ENCODE data around the gene ZNF300.
"Not testable (repeated sequence)": the region's sequence is repeated elsewhere in the genome, so short reads cannot be mapped to it uniquely, and the experiment has no call there.

Gene ZNF300

GRCh38 chr5:150901446-150901845 is 3.3 kb downstream of the ZNF300 start:
- Histone ChIP-seq H3K9me3 (replicated peaks in 1 of 11) (peaks cover 88 to 100% (median 99%) of the 10 kb centered on the region in 11 experiments), H3K27me3 (no peaks in the 10 kb centered on the region), H3K9ac (no peak overlapping the region), H4K20me1 (no peaks in the 10 kb centered on the region), H3K27ac (no peak overlapping the region), H3K36me3 (peaks cover 0 to 12% (median 0%) of the 10 kb centered on the region in 11 experiments; a peak in 5 of 22 replicates), H3K4me3 (no peak overlapping the region), H3K4me1 (no peaks in the 10 kb centered on the region), H3K4me2 (no peak overlapping the region)
- 0 out of 22 replicates have a peak, but pooled peaks of 2 of the 11 experiments have one; percentile 8 to 12 for TF ChIP-seq Cebpa-rat (IDR thresholded peaks at IDR 0.05)

GRCh38 chr5:150895431-150896428 is 9.1 kb downstream of the ZNF300 start:
- H3K4me1 ChIP-seq: no peaks in the 10 kb centered on the region
- H3K9ac ChIP-seq: no peak overlapping the region
- H4K20me1 ChIP-seq: no peaks in the 10 kb centered on the region
- no peak overlapping the region for H3K4me2 ChIP-seq
- H3K27ac ChIP-seq: no peak overlapping the region
- peaks cover 87 to 100% (median 100%) of the 10 kb centered on the region in 11 experiments for H3K9me3 ChIP-seq (replicated peaks in 1 of 11)
- no peak overlapping the region; a peak in 3 of 20 replicates for H3K4me3 ChIP-seq
- TF ChIP-seq Cebpa-rat (IDR thresholded peaks at IDR 0.05): no peak
- H3K36me3 ChIP-seq: peaks cover 0 to 19% (median 0%) of the 10 kb centered on the region in 11 experiments; a peak in 5 of 22 replicates
- H3K27me3 ChIP-seq: no peaks in the 10 kb centered on the region

GRCh38 chr5:150879358-150879757 is 25.4 kb downstream of the ZNF300 start:
- H3K9ac ChIP-seq: no peak overlapping the region
- peaks cover 64 to 97% (median 78%) of the 10 kb centered on the region in 11 experiments for H3K9me3 ChIP-seq (replicated peaks in 1 of 11)
- no peak overlapping the region for H3K4me2 ChIP-seq
- H3K27ac ChIP-seq: no peak overlapping the region
- no peaks in the 10 kb centered on the region for H3K27me3 ChIP-seq
- H4K20me1 ChIP-seq: no peaks in the 10 kb centered on the region
- H3K4me3 ChIP-seq: no peak overlapping the region
- peaks cover 0 to 15% (median 0%) of the 10 kb centered on the region in 11 experiments; a peak in 4 of 22 replicates for H3K36me3 ChIP-seq
- no peaks in the 10 kb centered on the region for H3K4me1 ChIP-seq
- TF ChIP-seq Cebpa-rat (IDR thresholded peaks at IDR 0.05): no peak

- Histone ChIP-seq H3K27ac (peak overlapping the region in 2 of 11 experiments; percentile 40 to 52; a peak in 2 of 22 replicates), H3K4me3 (peak overlapping the region in 1 of 10 experiments; percentile 16; a peak in 1 of 20 replicates), H3K4me1 (peaks cover 0 to 25% (median 7%) of the 10 kb centered on the region in 10 experiments; a peak in 13 of 20 replicates), H3K4me2 (peak overlapping the region in 8 of 11 experiments; percentile 5 to 49 (median 25); a peak in 9 of 22 replicates), H3K36me3 (peaks cover 0 to 16% (median 0%) of the 10 kb centered on the region in 11 experiments; a peak in 2 of 22 replicates), H4K20me1 (no peaks in the 10 kb centered on the region), H3K9me3 (replicated peaks in 1 of 11) (peaks cover 42 to 79% (median 60%) of the 10 kb centered on the region in 11 experiments), H3K27me3 (no peaks in the 10 kb centered on the region), H3K9ac (no peak overlapping the region)
- TF ChIP-seq Cebpa-rat (IDR thresholded peaks at IDR 0.05): no peak; a peak in 1 of 22 replicates
These were observed 42.7 kb downstream of the ZNF300 start for GRCh38 chr5:150862070-150862469.

- Histone ChIP-seq H3K4me3 (no peak overlapping the region), H4K20me1 (no peaks in the 10 kb centered on the region), H3K4me2 (peak overlapping the region in 4 of 11 experiments; percentile 13 to 32 (median 30); a peak in 4 of 22 replicates), H3K36me3 (peaks cover 0 to 9% (median 0%) of the 10 kb centered on the region in 11 experiments; a peak in 2 of 22 replicates), H3K9me3 (replicated peaks in 1 of 11) (peaks cover 28 to 68% (median 48%) of the 10 kb centered on the region in 11 experiments), H3K4me1 (peaks cover 0 to 25% (median 7%) of the 10 kb centered on the region in 10 experiments; a peak in 13 of 20 replicates), H3K27me3 (no peaks in the 10 kb centered on the region), H3K27ac (no peak overlapping the region), H3K9ac (no peak overlapping the region)
- TF ChIP-seq Cebpa-rat (IDR thresholded peaks at IDR 0.05): no peak
These were observed 44.4 kb downstream of the ZNF300 start for GRCh38 chr5:150860246-150860821.

- not testable (repeated sequence) for H3K4me2 ChIP-seq, H3K4me3 ChIP-seq, H4K20me1 ChIP-seq, H3K27ac ChIP-seq, H3K9ac ChIP-seq, H3K27me3 ChIP-seq, H3K36me3 ChIP-seq
- Histone ChIP-seq H3K4me1 (peaks cover 0 to 25% (median 7%) of the 10 kb centered on the region in 10 experiments; a peak in 12 of 20 replicates), H3K9me3 (replicated peaks in 1 of 11) (peaks cover 13 to 36% (median 26%) of the 10 kb centered on the region in 11 experiments; a peak in 20 of 22 replicates)
These were observed 48.1 kb downstream of the ZNF300 start for GRCh38 chr5:150856700-150857099.

GRCh38 chr5:150853561-150853960 is 51.2 kb downstream of the ZNF300 start:
- Histone ChIP-seq H3K36me3 (no peaks in the 10 kb centered on the region), H4K20me1 (no peaks in the 10 kb centered on the region), H3K27ac (peak overlapping the region in 8 of 11 experiments; percentile 27 to 74 (median 55); a peak in 16 of 22 replicates), H3K9me3 (replicated peaks in 1 of 11) (peaks cover 0 to 15% (median 7%) of the 10 kb centered on the region in 11 experiments; a peak in 9 of 22 replicates), H3K9ac (peak overlapping the region in 2 of 11 experiments; percentile 13 to 36; a peak in 3 of 22 replicates), H3K4me1 (peaks cover 0 to 14% (median 4%) of the 10 kb centered on the region in 10 experiments; a peak in 7 of 20 replicates), H3K27me3 (no peaks in the 10 kb centered on the region), H3K4me2 (peak overlapping the region in 9 of 11 experiments; percentile 7 to 53 (median 38); a peak in 16 of 22 replicates), H3K4me3 (peak overlapping the region in 2 of 10 experiments; percentile 24 to 33; a peak in 4 of 20 replicates)
- TF ChIP-seq Cebpa-rat (IDR thresholded peaks at IDR 0.05): no peak

GRCh38 chr5:150851039-150851438 is 53.7 kb downstream of the ZNF300 start:
- no peak overlapping the region for H3K4me3 ChIP-seq
- H4K20me1 ChIP-seq: no peaks in the 10 kb centered on the region
- H3K9ac ChIP-seq: no peak overlapping the region
- no peak overlapping the region for H3K4me2 ChIP-seq
- H3K9me3 ChIP-seq (replicated peaks in 1 of 11): peaks cover 0 to 12% (median 6%) of the 10 kb centered on the region in 11 experiments; a peak in 12 of 22 replicates
- no peaks in the 10 kb centered on the region for H3K27me3 ChIP-seq
- peaks cover 6 to 31% (median 22%) of the 10 kb centered on the region in 10 experiments; a peak in 18 of 20 replicates for H3K4me1 ChIP-seq
- no peak overlapping the region for H3K27ac ChIP-seq
- TF ChIP-seq Cebpa-rat (IDR thresholded peaks at IDR 0.05): no peak
- no peaks in the 10 kb centered on the region for H3K36me3 ChIP-seq
